Brain microvascular endothelial cell (primary cell): ENCODE results near the gene MYDGF.
"Not testable (repeated sequence)": the region's sequence is repeated elsewhere in the genome, so short reads cannot be mapped to it uniquely, and the experiment has no call there.

Experiments
- DNase-seq: peaks from one replicate; pipeline ENCODE4 v3.0.0-alpha.2; 2020
- H3K27ac ChIP-seq: fragments of 250-450 bp; sonication (Bioruptor Pico); 2 replicates; pipeline ENCODE4 v1.5.1; 2020; ENCODE audit warnings: mild to moderate bottlenecking, moderate library complexity
- H3K27me3 ChIP-seq: fragments of 250-450 bp; sonication (Bioruptor Pico); replicated peaks from 2 replicates; pipeline ENCODE4 v1.5.1; 2020; ENCODE audit warnings: mild to moderate bottlenecking
- H3K36me3 ChIP-seq: fragments of 250-450 bp; sonication (Bioruptor Pico); replicated peaks from 2 replicates; pipeline ENCODE4 v1.5.1; 2020; ENCODE audit warnings: mild to moderate bottlenecking
- H3K4me3 ChIP-seq: 2 replicates; pipeline ENCODE4 v1.5.1; 2011; ENCODE audit warnings: low read depth, mild to moderate bottlenecking, control low read depth, low read length, moderate library complexity
- in situ Hi-C: cut with HindIII; loops from 2 replicates; pipeline ENCODE4 v1.10.0; 2017; ENCODE audit warnings: low sequenced_read_pairs, low pct_ligation_motif_present
- TF ChIP-seq, protein P1 (sequence below): IDR thresholded peaks from 2 replicates; pipeline ENCODE4 v1.5.1; 2011; ENCODE audit warnings: low read depth, mild to moderate bottlenecking, moderate library complexity, low read length, control low read depth, inconsistent platforms; ENCODE audit errors: missing control alignments

Gene MYDGF

DNA sequence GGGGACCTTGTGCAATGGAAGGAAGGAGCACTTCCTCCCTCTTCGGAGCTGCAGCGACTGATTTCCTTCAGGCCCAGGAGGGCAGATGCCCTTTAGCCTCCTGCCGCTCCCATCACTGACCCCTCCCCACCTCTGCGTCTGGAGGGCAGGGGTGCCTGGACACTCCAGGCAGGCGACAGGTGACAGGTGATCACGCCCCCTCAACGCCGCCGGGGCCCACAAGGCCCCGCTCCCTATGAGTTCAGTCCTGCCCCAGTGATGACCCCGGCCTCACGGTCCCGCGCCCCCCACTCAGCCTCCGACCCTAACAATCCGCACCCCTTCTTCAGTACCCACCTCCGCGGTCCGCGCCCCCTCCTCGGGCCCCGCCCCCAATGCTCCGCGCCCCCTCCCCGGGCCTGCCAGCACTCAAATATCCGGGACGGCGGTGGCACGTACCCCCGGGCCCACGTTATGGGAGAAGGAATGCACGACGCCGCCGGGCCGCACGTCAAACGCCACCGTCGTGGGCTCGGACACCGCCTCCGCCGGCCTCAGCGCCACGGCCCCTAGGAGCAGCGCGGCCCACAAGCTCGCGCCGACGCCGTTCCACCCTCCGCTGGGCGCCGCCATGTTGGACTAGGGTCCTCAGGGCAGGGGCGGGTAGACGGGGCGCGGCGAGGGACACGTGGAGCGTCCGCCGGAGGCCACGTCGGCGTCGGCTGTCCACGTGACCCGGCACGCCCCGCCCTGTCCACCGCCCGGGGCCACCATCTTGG lies at the start of gene MYDGF:
Gene MYDGF, minus strand, starts transcription at position 620 of the 758 bp plus-strand sequence. Its CDS starts 8 bp downstream, at position 612.
- Histone ChIP-seq H3K4me3 (peak within 1 kb of the TSS; percentile 92), H3K27me3 (no peaks in the 10 kb centered on the region), H3K27ac (peak within 1 kb of the TSS; percentile 80), H3K36me3 (peaks cover 27% of the 10 kb centered on the region)
- DNase-seq: peak; percentile 75
- in situ Hi-C loops: no loop called here
- TF ChIP-seq, protein P1, sequence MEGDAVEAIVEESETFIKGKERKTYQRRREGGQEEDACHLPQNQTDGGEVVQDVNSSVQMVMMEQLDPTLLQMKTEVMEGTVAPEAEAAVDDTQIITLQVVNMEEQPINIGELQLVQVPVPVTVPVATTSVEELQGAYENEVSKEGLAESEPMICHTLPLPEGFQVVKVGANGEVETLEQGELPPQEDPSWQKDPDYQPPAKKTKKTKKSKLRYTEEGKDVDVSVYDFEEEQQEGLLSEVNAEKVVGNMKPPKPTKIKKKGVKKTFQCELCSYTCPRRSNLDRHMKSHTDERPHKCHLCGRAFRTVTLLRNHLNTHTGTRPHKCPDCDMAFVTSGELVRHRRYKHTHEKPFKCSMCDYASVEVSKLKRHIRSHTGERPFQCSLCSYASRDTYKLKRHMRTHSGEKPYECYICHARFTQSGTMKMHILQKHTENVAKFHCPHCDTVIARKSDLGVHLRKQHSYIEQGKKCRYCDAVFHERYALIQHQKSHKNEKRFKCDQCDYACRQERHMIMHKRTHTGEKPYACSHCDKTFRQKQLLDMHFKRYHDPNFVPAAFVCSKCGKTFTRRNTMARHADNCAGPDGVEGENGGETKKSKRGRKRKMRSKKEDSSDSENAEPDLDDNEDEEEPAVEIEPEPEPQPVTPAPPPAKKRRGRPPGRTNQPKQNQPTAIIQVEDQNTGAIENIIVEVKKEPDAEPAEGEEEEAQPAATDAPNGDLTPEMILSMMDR: no peak

- H3K4me3 ChIP-seq: no peak overlapping the region
- H3K36me3 ChIP-seq: peaks cover 35% of the 10 kb centered on the region
- no peaks in the 10 kb centered on the region for H3K27me3 ChIP-seq
- in situ Hi-C loops: no loop called here
- no peak for DNase-seq
- TF ChIP-seq, protein P1: no peak
- peak overlapping the region; percentile 16 for H3K27ac ChIP-seq
Measured at GRCh38 chr19:4719499-4719866, 49.3 kb upstream of the MYDGF start.

DNA sequence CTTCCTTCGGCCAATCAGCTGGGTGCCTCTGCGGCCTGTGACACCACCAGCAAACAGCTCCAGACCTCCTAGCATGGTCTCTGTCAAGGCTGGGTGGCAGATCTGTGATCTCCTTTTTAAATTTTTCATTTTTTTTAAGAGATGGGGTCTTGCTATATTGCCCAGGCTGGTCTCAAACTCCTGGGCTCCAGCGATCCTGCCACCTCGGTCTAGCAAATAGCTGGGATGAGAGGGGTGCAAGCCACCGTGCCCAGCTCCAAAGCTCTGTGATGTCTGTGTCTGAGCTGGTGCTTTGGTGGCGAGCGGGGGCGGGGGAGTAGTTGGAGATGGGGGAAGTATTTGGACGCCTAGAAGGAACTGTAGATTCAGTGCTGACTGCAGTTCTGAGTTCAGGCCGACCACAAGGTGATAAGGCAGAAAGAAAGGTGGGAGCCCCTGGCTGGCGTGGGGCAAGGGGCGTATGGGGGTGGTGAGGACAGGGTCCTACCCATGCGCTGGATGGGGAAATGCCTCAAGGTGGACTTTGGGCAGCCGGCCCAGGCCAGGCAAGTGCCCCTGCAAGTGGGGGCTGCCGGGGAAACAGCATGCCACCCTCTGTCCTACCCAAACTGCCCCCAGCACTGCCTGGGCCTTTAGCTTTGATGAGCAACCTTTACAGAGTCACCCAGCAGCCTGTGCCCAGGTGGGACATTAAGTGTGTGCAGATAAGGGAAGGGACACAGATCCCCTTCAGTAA lies 48.0 kb upstream of the MYDGF start:
- no peaks in the 10 kb centered on the region for H3K27me3 ChIP-seq
- H3K4me3 ChIP-seq: no peak overlapping the region
- TF ChIP-seq, protein P1: no peak
- peak; percentile 35 for DNase-seq
- peak overlapping the region; percentile 92 for H3K27ac ChIP-seq
- H3K36me3 ChIP-seq: peaks cover 45% of the 10 kb centered on the region
- in situ Hi-C loops: no loop called here

GRCh38 chr19:4717191-4717965 lies 47.2 kb upstream of the MYDGF start:
- Histone ChIP-seq H3K27ac (peak overlapping the region; percentile 92), H3K4me3 (peak overlapping the region; percentile 31), H3K27me3 (no peaks in the 10 kb centered on the region), H3K36me3 (peaks cover 52% of the 10 kb centered on the region)
- peak; percentile 92 for DNase-seq
- in situ Hi-C loops: no loop called here
- TF ChIP-seq, protein P1: no peak

- DNase-seq: no peak
- TF ChIP-seq, protein P1: no peak
- Histone ChIP-seq H3K27me3 (no peaks in the 10 kb centered on the region), H3K4me3 (no peak overlapping the region), H3K27ac (peak overlapping the region; percentile 92), H3K36me3 (peaks cover 66% of the 10 kb centered on the region)
- in situ Hi-C loops: no loop called here
Measured at GRCh38 chr19:4715529-4716221, 45.5 kb upstream of the MYDGF start.

DNA sequence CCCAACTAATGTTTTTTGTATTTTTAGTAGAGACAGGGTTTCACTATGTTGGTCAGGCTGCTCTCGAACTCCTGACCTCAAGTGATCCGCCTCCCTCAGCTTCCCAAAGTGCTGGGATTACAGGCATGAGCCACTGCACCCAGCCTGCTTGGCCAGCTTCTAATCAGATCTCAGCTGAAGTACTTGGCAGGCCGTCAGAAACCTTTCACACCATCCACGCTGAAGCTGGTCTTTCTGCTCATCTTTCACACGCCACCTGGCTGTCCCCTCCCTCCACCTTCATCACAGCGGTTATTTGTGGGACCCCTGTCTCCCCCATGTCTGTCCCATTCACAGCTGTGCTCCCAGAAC lies 45.0 kb upstream of the MYDGF start:
- Histone ChIP-seq H3K27ac (peak overlapping the region; percentile 92), H3K36me3 (peaks cover 71% of the 10 kb centered on the region)
- H3K27me3 ChIP-seq, DNase-seq, in situ Hi-C loops, H3K4me3 ChIP-seq: not testable (repeated sequence)
